K562 (cell line): ENCODE data around the gene FBXW10B.
"Not testable (repeated sequence)": the region's sequence is repeated elsewhere in the genome, so short reads cannot be mapped to it uniquely, and the experiment has no call there.

ENCODE experiments used
- BRCA1 ChIP-seq, 2 experiments: fragments of 450-650 bp in 1 of 2; sonication (generic) in 1 of 2; formaldehyde crosslinking in 1 of 2; IDR thresholded peaks; 2 replicates each; pipeline versions ENCODE4 v1.5.0 to v1.6.1; 2017 to 2020; ENCODE audit warnings: mild to moderate bottlenecking in 1 of 2, missing genetic modification reagents in 1 of 2
- EZH2 ChIP-seq: IDR thresholded peaks from 2 replicates; pipeline ENCODE4 v1.6.1; 2012; ENCODE audit warnings: low read depth, mild to moderate bottlenecking, inconsistent platforms, low read length, borderline replicate concordance
- GTF2A2 ChIP-seq: IDR thresholded peaks from 2 replicates; pipeline ENCODE4 v1.6.1; 2016; ENCODE audit warnings: mild to moderate bottlenecking, missing genetic modification characterization, missing compliant biosample characterization
- JUNB ChIP-seq: fragments of 450-650 bp; formaldehyde crosslinking; conservative IDR thresholded peaks from 2 replicates; pipeline ENCODE4 v1.4.0; 2020; ENCODE audit warnings: mild to moderate bottlenecking
- POLR2A ChIP-seq: fragments of 450-650 bp; conservative IDR thresholded peaks from 2 replicates; pipeline ENCODE4 v1.6.1; 2016
- SRF ChIP-seq, 2 experiments: fragments of 250-450, 450-650 bp in 1 of 2; sonication (Bioruptor Pico) in 1 of 2; sonication (generic) in 1 of 2; formaldehyde crosslinking; IDR thresholded peaks; 2 replicates each; pipeline versions ENCODE4 v1.5.0 to v1.5.1; 2020 to 2022; ENCODE audit warnings: mild to moderate bottlenecking in 1 of 2, missing genetic modification reagents in 1 of 2
- YY1 ChIP-seq, 3 experiments: IDR thresholded peaks; 2 replicates each; pipeline ENCODE4 v1.6.1; 2011; ENCODE audit warnings: low read length in 2 of 3, mild to moderate bottlenecking in 2 of 3, moderate library complexity in 2 of 3, borderline replicate concordance in 1 of 3, control low read depth in 1 of 3, low read depth in 1 of 3; ENCODE audit not compliant: insufficient read depth in 3 of 3, insufficient replicate concordance in 2 of 3, control insufficient read depth in 1 of 3, insufficient read length in 1 of 3; ENCODE audit errors: extremely low read depth in 1 of 3
- ZNF24 ChIP-seq: fragments of 450-650 bp; IDR thresholded peaks from 2 replicates; pipeline ENCODE4 v1.6.1; 2016
- TF ChIP-seq, protein P1 (sequence below): fragments of 250-450 bp; sonication (Bioruptor Pico); IDR thresholded peaks from 2 replicates; pipeline ENCODE4 v1.9.0; 2021; ENCODE audit warnings: mild to moderate bottlenecking
- TF ChIP-seq, protein P2 (sequence below): fragments of 450-650 bp; formaldehyde crosslinking; IDR thresholded peaks from 2 replicates; pipeline ENCODE4 v1.4.0; 2022; ENCODE audit warnings: missing genetic modification characterization

DNA sequence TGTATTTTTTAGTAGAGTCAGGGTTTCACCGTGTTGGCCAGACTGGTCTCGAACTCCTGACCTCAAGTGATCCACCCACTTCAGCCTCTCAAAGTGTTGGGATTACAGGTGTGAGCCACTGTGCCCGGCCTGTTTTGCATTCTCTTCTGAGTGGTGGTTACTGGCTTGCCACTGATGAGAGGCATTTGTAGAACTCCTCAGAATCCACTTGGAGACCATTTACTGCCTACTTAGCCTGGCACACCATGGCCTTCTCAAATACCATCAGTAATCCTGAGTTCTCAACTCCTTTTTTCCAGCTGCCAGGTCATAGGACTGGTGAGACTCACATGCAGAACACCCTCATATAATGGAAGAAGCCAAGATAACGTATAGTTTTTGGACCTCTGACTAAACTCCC, 22.5 kb upstream of the FBXW10B start:
- TF ChIP-seq YY1 (IDR thresholded peaks at IDR 0.05; ENCODE audit: borderline replicate concordance in 1 of 3, control insufficient read depth in 1 of 3, extremely low read depth in 1 of 3, insufficient read depth in 3 of 3, insufficient read length in 1 of 3, insufficient replicate concordance in 2 of 3, low read depth in 1 of 3, low read length in 2 of 3); GTF2A2; POLR2A; JUNB (CRISPR knock-in tag); SRF (CRISPR knock-in tag; IDR thresholded peaks at IDR 0.05); ZNF24; BRCA1 (IDR thresholded peaks at IDR 0.05); BRCA1 (CRISPR knock-in tag; IDR thresholded peaks at IDR 0.05); EZH2: not testable (repeated sequence)
- TF ChIP-seq, protein P1, sequence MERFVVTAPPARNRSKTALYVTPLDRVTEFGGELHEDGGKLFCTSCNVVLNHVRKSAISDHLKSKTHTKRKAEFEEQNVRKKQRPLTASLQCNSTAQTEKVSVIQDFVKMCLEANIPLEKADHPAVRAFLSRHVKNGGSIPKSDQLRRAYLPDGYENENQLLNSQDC (CRISPR knock-in tag): not testable (repeated sequence)
- TF ChIP-seq, protein P2, sequence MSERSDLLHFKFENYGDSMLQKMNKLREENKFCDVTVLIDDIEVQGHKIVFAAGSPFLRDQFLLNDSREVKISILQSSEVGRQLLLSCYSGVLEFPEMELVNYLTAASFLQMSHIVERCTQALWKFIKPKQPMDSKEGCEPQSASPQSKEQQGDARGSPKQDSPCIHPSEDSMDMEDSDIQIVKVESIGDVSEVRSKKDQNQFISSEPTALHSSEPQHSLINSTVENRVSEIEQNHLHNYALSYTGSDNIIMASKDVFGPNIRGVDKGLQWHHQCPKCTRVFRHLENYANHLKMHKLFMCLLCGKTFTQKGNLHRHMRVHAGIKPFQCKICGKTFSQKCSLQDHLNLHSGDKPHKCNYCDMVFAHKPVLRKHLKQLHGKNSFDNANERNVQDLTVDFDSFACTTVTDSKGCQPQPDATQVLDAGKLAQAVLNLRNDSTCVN: not testable (repeated sequence)
